Endothelial cell of umbilical vein (primary cell): ENCODE measurements around the gene LOXHD1. TPM values are rescaled to one million over a fixed set of nuclear protein-coding genes. Genes with fewer than 3 reads are reported as not detected.

Source experiments
- BruUV-seq: library from RNA; stranded (reverse); fragments of 400-500 nt; replicated peaks from 2 replicates; lab custom pipeline; 2021; lab: Mats Ljungman, UMichigan
- CTCF ChIA-PET: fragments of 300-600, 350-600 bp; sonication (Branson Sonifier 250); formaldehyde crosslinking; loops from one replicate; lab custom pipeline; 2021; ENCODE audit warnings: antibody characterized with exemption, inconsistent platforms; lab: Charles Lee
- POLR2A ChIA-PET: fragments of 300-600, 350-600 bp; sonication (Branson Sonifier 250); formaldehyde crosslinking; loops from one replicate; lab custom pipeline; 2021; ENCODE audit warnings: antibody characterized with exemption, inconsistent platforms; lab: Charles Lee
- DNase-seq: peaks from one replicate; pipeline ENCODE4 v3.0.0-alpha.2; 2011; ENCODE audit warnings: low read depth, low spot score
- FAIRE-seq: peaks from 2 replicates; lab custom pipeline; 2011; peaks lifted over from hg19 to GRCh38; lab: Jason Lieb, UNC
- H2AFZ ChIP-seq: 2 replicates; pipeline ENCODE4 v1.6.0; 2012; ENCODE audit warnings: low read depth, low read length, control low read depth, inconsistent platforms
- H3K27ac ChIP-seq: 2 replicates; pipeline ENCODE4 v1.5.1; 2011; ENCODE audit warnings: low read depth, mild to moderate bottlenecking, control low read depth, low read length, moderate library complexity; ENCODE audit not compliant: insufficient read depth
- H3K27me3 ChIP-seq, 2 experiments: 2 replicates each; pipeline versions ENCODE4 v1.6.0 to v1.6.1; 2011; ENCODE audit warnings: low read length in 2 of 2, mixed read lengths in 1 of 2; ENCODE audit not compliant: control insufficient read depth in 2 of 2, insufficient read depth in 2 of 2
- H3K36me3 ChIP-seq, 2 experiments: 2 replicates in 1 of 2; 3 replicates in 1 of 2; pipeline ENCODE4 v1.5.1; 2011; ENCODE audit warnings: low read length in 2 of 2, mild to moderate bottlenecking in 1 of 2, moderate library complexity in 1 of 2; ENCODE audit not compliant: control insufficient read depth in 2 of 2, insufficient read depth in 2 of 2; ENCODE audit errors: extremely low read depth in 1 of 2
- H3K4me1 ChIP-seq: 3 replicates; pipeline ENCODE4 v1.5.1; 2011; ENCODE audit warnings: mild to moderate bottlenecking, low read length; ENCODE audit not compliant: control insufficient read depth, insufficient read depth; ENCODE audit errors: extremely low read depth
- H3K4me2 ChIP-seq: 2 replicates; pipeline ENCODE4 v1.6.1; 2011; ENCODE audit warnings: low read length, control low read depth, mixed read lengths; ENCODE audit not compliant: insufficient read depth
- H3K4me3 ChIP-seq, 3 experiments: fragments of 200-600 bp in 1 of 3; sonication (generic), shearing (Covaris generic) in 1 of 3; replicated peaks in 1 of 3; 2 replicates each; pipeline ENCODE4 v1.5.1; 2011 to 2016; ENCODE audit warnings: control low read depth in 3 of 3, low read length in 3 of 3, mild to moderate bottlenecking in 2 of 3, inconsistent platforms in 1 of 3, low read depth in 1 of 3, moderate library complexity in 1 of 3; ENCODE audit not compliant: insufficient read depth in 1 of 3
- H3K79me2 ChIP-seq: 2 replicates; pipeline ENCODE4 v1.6.0; 2012; ENCODE audit warnings: low read length, inconsistent platforms; ENCODE audit not compliant: control insufficient read depth, insufficient read depth
- H3K9ac ChIP-seq: replicated peaks from 2 replicates; pipeline ENCODE3; 2011; ENCODE audit warnings: low read length, control low read depth; ENCODE audit not compliant: insufficient read depth; ENCODE audit errors: extremely low read depth
- H3K9me1 ChIP-seq: replicated peaks from 3 replicates; pipeline ENCODE4 v1.6.0; 2011; ENCODE audit warnings: mild to moderate bottlenecking, low read length; ENCODE audit not compliant: control insufficient read depth, insufficient read depth; ENCODE audit errors: extremely low read depth
- H3K9me3 ChIP-seq: replicated peaks from 2 replicates; pipeline ENCODE4 v1.5.1; 2012; ENCODE audit warnings: low read length, inconsistent platforms; ENCODE audit not compliant: control insufficient read depth, insufficient read depth
- H4K20me1 ChIP-seq: replicated peaks from 2 replicates; pipeline ENCODE3; 2011; ENCODE audit warnings: mild to moderate bottlenecking, low read length; ENCODE audit not compliant: control insufficient read depth, insufficient read depth; ENCODE audit errors: extremely low read depth
- CTCF ChIP-seq, 2 donors: IDR thresholded peaks; 1 replicate in 1 of 2; 2 replicates in 1 of 2; pipeline ENCODE4 v1.5.1; 2011; ENCODE audit warnings: low read length in 2 of 2, mild to moderate bottlenecking in 2 of 2, moderate library complexity in 2 of 2, control low read depth in 1 of 2, inconsistent platforms in 1 of 2, low read depth in 1 of 2; ENCODE audit not compliant: insufficient read depth in 1 of 2; ENCODE audit errors: extremely low read depth in 1 of 2
- FOS ChIP-seq: IDR thresholded peaks from 2 replicates; pipeline ENCODE4 v1.6.1; 2011; ENCODE audit warnings: mild to moderate bottlenecking, low read length, moderate library complexity, borderline replicate concordance; ENCODE audit not compliant: insufficient read depth
- MAX ChIP-seq: IDR thresholded peaks from 2 replicates; pipeline ENCODE4 v1.6.1; 2011; ENCODE audit not compliant: insufficient read depth, insufficient read length
- POLR2A ChIP-seq: IDR thresholded peaks from 2 replicates; pipeline ENCODE4 v1.6.1; 2012; ENCODE audit warnings: low read depth, mild to moderate bottlenecking, control low read depth, low read length
- dilution Hi-C: fragments of 300-500 bp; cut with MboI; formaldehyde crosslinking; loops from one replicate; pipeline ENCODE4 v1.15.0; 2019; ENCODE audit warnings: low sequenced_read_pairs; ENCODE audit not compliant: extremely low pct_ligation_motif_present
- intact Hi-C: fragments of 100-400 bp; cut with micrococcal nuclease; formaldehyde crosslinking; loops from one replicate; pipeline ENCODE4 v1.10.0; 2022
- polyA plus RNA-seq, 4 experiments: library from polyadenylated mRNA; depleted of rRNA in 3 of 4; stranded (reverse) in 3 of 4; unstranded in 1 of 4; fragments of >200 nt; gene quantifications; 2 replicates each; pipeline versions ENCODE4 v1.2.1 to v1.2.3, GENCODE V29; 2011 to 2012; ENCODE audit warnings: missing spikeins in 1 of 4
- total RNA-seq: library from RNA; stranded (reverse); gene quantifications from 2 replicates; pipeline ENCODE4 v1.2.3, GENCODE V29; 2021

The LOXHD1 gene
- total and polyA plus RNA-seq, 2 donors (not counting 3 experiments of a cell fraction or from before 2014, with no cell fraction given) = not detected

GRCh38 chr18:46660957-46661749 lies 4.1 kb upstream of the LOXHD1 start:
- peak; percentile 19 for DNase-seq
- Histone ChIP-seq H3K4me2 (no peak overlapping the region), H3K27me3 (peaks cover 0 to 3% of the 10 kb centered on the region in 2 experiments), H3K36me3 (no peaks in the 10 kb centered on the region), H3K4me3 (no peak overlapping the region), H3K79me2 (no peaks in the 10 kb centered on the region), H2AFZ (no peak overlapping the region), H3K27ac (no peak overlapping the region), H3K9me1 (no peaks in the 10 kb centered on the region), H4K20me1 (no peaks in the 10 kb centered on the region), H3K9ac (no peak overlapping the region), H3K9me3 (no peaks in the 10 kb centered on the region), H3K4me1 (no peaks in the 10 kb centered on the region)
- intact Hi-C loops (no loop called here), dilution Hi-C loops (no loop called here)
- CTCF ChIA-PET = interaction anchor here (0.7 to 6.9 kb wide), 5 partner anchors 380 to 781 kb away, joined by 3 to 212 read pairs (median 9); a partner anchor contains a TSS
- TF ChIP-seq POLR2A = no peak
- TF ChIP-seq MAX = peak; percentile 27
- BruUV-seq = no TSS peak
- FAIRE-seq = no peak
- POLR2A ChIA-PET = no interaction called here

GRCh38 chr18:46659484-46659883 lies 2.5 kb upstream of the LOXHD1 start:
- no peak overlapping the region for H2AFZ ChIP-seq
- no peaks in the 10 kb centered on the region for H3K4me1 ChIP-seq
- CTCF ChIA-PET = interaction anchor here (3.3 to 6.9 kb wide), 2 partner anchors 486 to 512 kb away, joined by 199 to 212 read pairs; a partner anchor contains a TSS
- intact Hi-C loops = loop anchor here (5.0 to 10.0 kb wide), 2 partner anchors 252 to 255 kb away; partner anchors contain the start of genes KATNAL2 and PIAS2
- TF ChIP-seq FOS (no peak), CTCF (IDR thresholded peaks at IDR 0.05; ENCODE audit: extremely low read depth in 1 of 2, insufficient read depth in 1 of 2, low read depth in 1 of 2, low read length in 2 of 2) (no peak)
- no peak overlapping the region for H3K9ac ChIP-seq
- FAIRE-seq (no peak), DNase-seq (no peak)
- dilution Hi-C loops = no loop called here
- POLR2A ChIA-PET = no interaction called here
- H3K9me1 ChIP-seq = no peaks in the 10 kb centered on the region
- no peaks in the 10 kb centered on the region for H3K9me3 ChIP-seq
- H3K27ac ChIP-seq = no peak overlapping the region
- no TSS peak for BruUV-seq
- H3K4me2 ChIP-seq = no peak overlapping the region
- H3K4me3 ChIP-seq = no peak overlapping the region
- H4K20me1 ChIP-seq = no peaks in the 10 kb centered on the region
- H3K79me2 ChIP-seq = no peaks in the 10 kb centered on the region
- H3K36me3 ChIP-seq = no peaks in the 10 kb centered on the region
- H3K27me3 ChIP-seq = peaks cover 0 to 5% of the 10 kb centered on the region in 2 experiments
